Keratinocyte (primary cell): ENCODE results near the gene STAT3.
"Not testable (repeated sequence)": the region's sequence is repeated elsewhere in the genome, so short reads cannot be mapped to it uniquely, and the experiment has no call there.

ENCODE experiments used
- EZH2 ChIP-seq: IDR thresholded peaks from one replicate; pipeline ENCODE4 v1.6.1; 2012; ENCODE audit warnings: inconsistent platforms, mild to moderate bottlenecking, low read length, moderate library complexity
- TF ChIP-seq, protein P1 (sequence below), 3 experiments: IDR thresholded peaks in 1 of 3; conservative IDR thresholded peaks in 1 of 3; optimal IDR thresholded peaks in 1 of 3; 2 replicates in 2 of 3; 3 replicates in 1 of 3; pipeline versions ENCODE3 to v1.5.1; 2011; ENCODE audit warnings: low read length in 3 of 3, mild to moderate bottlenecking in 3 of 3, moderate library complexity in 2 of 3, control low read depth in 1 of 3, inconsistent platforms in 1 of 3; ENCODE audit not compliant: insufficient read depth in 2 of 3; ENCODE audit errors: extremely low read depth in 1 of 3

DNA sequence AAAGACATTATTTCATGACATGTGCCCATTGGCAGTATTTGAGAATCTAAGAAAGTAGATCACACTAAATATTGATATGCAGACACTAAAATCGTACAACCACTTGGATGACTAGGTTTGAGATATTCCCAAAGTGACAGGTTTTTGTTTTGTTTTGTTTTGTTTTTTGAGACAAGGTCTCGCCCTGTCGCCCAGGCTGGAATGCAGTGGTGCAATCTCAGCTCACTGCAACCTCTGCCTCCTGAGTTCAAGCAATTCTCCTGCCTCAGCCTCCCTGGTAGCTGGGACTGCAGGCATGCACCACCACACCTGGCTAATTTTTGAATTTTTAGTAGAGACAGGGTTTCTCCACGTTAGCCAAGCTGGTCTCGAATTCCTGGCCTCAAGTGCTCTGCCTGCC is 19.9 kb downstream of the STAT3 start:
- TF ChIP-seq, protein P1, sequence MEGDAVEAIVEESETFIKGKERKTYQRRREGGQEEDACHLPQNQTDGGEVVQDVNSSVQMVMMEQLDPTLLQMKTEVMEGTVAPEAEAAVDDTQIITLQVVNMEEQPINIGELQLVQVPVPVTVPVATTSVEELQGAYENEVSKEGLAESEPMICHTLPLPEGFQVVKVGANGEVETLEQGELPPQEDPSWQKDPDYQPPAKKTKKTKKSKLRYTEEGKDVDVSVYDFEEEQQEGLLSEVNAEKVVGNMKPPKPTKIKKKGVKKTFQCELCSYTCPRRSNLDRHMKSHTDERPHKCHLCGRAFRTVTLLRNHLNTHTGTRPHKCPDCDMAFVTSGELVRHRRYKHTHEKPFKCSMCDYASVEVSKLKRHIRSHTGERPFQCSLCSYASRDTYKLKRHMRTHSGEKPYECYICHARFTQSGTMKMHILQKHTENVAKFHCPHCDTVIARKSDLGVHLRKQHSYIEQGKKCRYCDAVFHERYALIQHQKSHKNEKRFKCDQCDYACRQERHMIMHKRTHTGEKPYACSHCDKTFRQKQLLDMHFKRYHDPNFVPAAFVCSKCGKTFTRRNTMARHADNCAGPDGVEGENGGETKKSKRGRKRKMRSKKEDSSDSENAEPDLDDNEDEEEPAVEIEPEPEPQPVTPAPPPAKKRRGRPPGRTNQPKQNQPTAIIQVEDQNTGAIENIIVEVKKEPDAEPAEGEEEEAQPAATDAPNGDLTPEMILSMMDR (optimal IDR thresholded peaks at IDR 0.05 in 1 of 3, IDR thresholded peaks at IDR 0.05 in 1 of 3, conservative IDR thresholded peaks at IDR 0.05 in 1 of 3; ENCODE audit: extremely low read depth in 1 of 3, insufficient read depth in 2 of 3, low read length in 3 of 3): not testable (repeated sequence)
- TF ChIP-seq EZH2: not testable (repeated sequence)
